GM12875 (cell line): ENCODE measurements around the gene TMEM238.
"Not testable (repeated sequence)": the region's sequence is repeated elsewhere in the genome, so short reads cannot be mapped to it uniquely, and the experiment has no call there.

Experiments used
- H3K4me3 ChIP-seq: one replicate; pipeline ENCODE4 v1.5.1; 2011; ENCODE audit warnings: low read depth, low read length, control low read depth
- TF ChIP-seq, protein P1 (sequence below): IDR thresholded peaks from 2 replicates; pipeline ENCODE4 v1.5.1; 2011; ENCODE audit warnings: low read depth, mild to moderate bottlenecking, control low read depth, inconsistent platforms, low read length, moderate library complexity, borderline replicate concordance; ENCODE audit not compliant: insufficient read depth

Gene TMEM238

DNA sequence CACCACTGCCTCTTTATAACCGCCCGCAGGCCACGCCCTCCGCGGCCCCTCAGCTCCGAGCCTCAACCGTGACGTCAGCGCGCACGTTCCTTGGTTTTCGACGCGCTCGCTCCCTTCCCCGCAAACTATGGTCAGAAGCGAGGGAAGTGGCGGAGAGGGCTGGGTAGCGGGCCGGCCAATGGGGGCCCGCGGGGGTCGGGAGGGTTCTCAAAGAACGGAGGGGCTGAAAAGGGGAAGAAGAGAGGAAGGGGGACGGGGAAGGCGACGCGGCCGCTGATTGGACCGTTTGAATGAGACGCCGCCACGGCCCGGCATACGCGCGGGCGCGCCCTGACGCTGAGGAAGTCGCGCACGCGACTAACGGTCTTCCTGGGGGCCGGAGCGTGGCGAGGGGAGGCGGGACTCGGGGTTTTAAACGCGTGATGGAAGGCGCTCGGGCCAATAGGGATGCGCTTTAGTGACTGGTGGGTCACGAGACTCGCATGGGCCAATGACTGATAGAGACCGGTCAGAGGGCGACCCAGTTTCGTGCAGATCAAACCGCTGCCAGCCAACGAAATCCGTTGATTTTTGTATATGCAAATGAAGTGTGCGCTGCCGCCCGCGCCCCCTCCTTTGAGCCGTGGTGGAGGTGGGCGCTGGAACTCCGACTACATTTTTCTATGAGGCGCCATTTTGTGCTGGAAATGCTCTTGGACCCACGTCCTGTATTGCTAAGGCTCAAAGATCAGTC is 23.9 kb upstream of the TMEM238 start:
- H3K4me3 ChIP-seq, result peak overlapping the region; percentile 97
- TF ChIP-seq, protein P1, sequence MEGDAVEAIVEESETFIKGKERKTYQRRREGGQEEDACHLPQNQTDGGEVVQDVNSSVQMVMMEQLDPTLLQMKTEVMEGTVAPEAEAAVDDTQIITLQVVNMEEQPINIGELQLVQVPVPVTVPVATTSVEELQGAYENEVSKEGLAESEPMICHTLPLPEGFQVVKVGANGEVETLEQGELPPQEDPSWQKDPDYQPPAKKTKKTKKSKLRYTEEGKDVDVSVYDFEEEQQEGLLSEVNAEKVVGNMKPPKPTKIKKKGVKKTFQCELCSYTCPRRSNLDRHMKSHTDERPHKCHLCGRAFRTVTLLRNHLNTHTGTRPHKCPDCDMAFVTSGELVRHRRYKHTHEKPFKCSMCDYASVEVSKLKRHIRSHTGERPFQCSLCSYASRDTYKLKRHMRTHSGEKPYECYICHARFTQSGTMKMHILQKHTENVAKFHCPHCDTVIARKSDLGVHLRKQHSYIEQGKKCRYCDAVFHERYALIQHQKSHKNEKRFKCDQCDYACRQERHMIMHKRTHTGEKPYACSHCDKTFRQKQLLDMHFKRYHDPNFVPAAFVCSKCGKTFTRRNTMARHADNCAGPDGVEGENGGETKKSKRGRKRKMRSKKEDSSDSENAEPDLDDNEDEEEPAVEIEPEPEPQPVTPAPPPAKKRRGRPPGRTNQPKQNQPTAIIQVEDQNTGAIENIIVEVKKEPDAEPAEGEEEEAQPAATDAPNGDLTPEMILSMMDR, result no peak

DNA sequence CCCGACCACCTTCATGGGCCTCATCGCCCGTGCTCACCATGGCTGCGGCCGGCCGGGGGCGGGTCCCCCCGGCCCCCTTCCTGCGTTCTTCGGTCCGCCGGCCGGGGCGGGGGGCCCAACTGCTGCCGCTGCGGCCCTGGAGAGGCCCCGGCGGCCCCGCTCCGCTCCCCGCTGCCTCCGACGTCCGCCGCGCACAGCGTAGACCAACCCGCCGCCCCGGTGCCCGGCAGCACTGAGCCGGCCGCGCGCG is 23.4 kb upstream of the TMEM238 start, which contains the start of gene UBE2S:
Gene UBE2S, minus strand, starts transcription at position 239 of the 250 bp plus-strand sequence. Its CDS starts 199 bp downstream, at position 40.
- peak within 1 kb of the TSS; percentile 97 for H3K4me3 ChIP-seq

DNA sequence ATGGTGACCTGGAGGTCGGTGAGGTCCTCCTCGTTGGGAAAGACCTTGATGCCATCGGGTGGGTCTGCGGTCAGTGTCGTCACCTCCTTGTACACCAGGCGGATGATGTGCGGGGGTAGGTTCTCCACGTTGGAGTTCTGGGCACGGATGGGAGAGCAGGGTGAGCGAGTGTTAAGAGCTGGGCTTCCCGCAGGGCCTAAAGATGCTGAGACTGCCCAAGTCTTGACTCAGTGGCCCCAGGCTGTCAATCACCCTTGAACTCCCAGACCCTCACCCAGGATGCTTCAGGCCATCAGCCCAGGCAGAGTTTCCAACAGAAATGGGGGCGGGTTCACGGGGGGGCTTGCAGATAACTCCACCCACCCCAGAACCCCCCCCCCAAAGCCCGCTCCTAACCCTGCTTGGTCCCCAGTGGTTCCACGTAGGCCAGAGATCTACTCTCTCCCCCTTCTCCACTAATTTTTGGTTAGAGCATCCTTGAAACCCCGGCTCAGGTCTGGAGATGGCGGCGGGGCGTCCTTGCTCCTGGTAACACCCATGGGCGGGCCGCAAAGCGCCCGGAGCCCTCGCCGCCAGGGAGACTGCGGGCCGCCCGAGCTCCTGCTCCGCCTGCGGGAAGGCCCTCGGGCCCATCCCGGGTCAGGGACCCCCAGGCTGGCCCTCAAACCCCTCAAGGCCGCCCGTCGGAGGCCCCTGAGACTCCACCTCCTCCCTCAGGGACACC is 22.9 kb upstream of the TMEM238 start:
- H3K4me3 ChIP-seq, result peak overlapping the region; percentile 97
- TF ChIP-seq, protein P1, result no peak

DNA sequence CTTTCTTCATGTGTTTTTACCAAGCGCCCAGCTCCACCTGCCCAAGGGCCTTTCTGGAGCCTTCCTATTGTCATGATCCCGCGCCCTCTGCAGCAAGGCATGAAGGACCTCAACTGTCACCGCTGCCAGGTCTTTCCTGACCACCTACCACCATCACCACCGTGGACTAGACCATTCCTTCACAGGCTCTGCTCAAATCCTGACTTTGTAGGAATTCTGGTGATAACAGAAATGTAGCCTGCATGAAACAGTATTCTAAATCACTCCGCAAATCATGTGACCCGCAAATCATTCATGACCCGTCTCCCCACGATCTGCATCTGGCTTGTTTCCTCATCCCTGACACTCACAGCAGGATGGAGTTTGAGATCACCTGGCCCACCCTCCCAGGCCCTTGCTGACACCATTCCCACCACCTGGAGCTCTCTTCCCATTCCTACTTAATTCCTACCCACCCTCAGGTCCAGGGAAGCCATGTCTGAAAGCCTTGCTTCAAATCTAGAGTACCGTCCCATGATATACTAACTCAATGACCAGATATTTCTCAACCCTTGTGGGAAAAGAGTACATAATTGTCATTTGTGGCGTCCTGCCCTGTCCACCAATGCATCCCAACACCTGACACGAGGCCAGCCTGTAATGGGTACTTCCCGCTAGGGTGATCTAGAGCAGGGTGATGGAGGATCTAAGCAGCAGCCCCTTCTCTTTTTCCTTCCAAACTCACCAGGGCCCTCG is 22.2 kb upstream of the TMEM238 start:
- H3K4me3 ChIP-seq, result peak overlapping the region; percentile 97
- TF ChIP-seq, protein P1, result no peak

DNA sequence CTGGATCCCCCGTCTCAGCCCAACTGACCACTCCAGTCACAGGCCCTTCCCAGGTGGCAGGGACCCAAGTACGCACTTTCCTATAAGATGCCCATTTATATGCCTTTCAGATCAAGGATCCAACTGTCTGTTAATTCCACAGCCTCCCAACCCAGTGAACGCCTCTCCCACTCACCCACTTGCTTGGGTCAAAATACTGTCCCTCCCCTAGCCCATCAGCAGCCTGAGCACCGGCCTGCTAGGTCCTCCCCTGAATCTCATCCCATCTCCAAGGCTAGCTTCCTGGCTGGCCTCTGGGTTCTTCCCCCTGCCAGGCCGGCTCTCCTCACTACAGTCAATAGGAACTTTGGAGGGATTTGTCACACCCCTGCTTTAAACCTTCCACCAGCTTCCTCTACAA is 21.5 kb upstream of the TMEM238 start:
- TF ChIP-seq, protein P1, result no peak

DNA sequence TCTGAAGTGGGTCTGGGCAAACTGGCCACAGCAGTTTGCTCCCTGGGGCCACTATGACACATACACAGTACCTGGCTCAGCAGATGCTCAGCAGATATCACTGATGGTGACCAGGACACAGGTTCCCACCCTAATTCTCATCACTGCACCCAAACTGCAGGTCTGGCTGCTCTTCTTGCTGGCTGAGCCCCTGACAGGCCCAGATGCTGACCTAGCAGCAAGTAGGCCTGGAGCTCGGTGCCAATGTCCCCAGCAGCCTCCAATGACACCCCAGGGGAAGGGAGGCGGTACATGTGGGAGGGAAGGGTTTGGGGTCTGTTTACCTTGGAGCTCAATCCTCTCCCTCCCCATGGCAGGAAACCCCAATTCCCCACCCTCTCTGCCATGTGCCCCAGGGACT is 18.4 kb upstream of the TMEM238 start:
- TF ChIP-seq, protein P1, result no peak
- no peak overlapping the region for H3K4me3 ChIP-seq

More for the DNA sequence above, 21.5 kb upstream of the TMEM238 start:
- no peak overlapping the region for H3K4me3 ChIP-seq

DNA sequence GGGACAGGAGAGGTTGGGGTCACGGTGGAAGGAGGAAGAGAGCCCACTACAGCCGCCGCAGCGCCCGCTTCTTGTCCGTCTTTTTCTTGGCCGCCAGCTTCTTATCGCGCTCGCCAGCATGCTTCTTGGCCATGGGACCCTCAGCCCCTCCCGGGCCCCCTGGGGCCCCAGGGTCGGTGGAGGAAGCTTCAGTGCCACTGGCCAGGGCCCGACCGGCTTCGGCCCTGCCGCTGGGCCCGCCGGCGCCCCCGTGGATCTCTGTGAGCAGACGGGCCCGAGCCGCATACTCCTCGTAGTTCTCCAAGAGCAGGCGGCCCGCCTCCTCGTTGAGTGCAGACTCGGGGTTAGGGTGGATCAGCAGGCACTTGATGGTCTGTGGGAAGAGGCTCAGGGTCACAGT is 17.3 kb upstream of the TMEM238 start:
- H3K4me3 ChIP-seq, result not testable (repeated sequence)
